ENCODE data around the gene LRRC3.

LRRC3 gene

DNA sequence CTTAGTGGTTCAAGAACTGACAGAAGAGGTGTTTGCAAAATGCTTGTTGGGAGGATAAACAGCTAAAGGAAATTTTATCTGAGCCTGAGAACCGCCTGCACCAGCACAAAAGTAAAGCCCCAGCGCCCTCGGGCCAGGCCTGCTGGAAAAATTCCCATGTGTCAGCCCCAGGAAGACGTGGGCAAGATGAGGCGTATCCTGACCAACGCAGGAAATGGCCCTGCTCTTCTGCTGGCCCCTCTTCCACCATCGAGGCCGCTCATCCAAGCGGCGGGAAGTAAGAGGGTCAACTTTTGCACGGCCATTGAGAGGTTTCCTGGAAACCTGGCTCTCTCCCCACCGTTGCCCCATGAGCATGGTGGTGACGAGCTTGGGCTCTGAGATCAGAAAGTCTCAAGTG, 39.6 kb downstream of the LRRC3 start:
- H3K4me3 ChIP-seq (ENCODE audit: low read depth, low read length): no peak overlapping the region
- DNase-seq (ENCODE audit: low read depth): no peak
- TF ChIP-seq, protein P1, sequence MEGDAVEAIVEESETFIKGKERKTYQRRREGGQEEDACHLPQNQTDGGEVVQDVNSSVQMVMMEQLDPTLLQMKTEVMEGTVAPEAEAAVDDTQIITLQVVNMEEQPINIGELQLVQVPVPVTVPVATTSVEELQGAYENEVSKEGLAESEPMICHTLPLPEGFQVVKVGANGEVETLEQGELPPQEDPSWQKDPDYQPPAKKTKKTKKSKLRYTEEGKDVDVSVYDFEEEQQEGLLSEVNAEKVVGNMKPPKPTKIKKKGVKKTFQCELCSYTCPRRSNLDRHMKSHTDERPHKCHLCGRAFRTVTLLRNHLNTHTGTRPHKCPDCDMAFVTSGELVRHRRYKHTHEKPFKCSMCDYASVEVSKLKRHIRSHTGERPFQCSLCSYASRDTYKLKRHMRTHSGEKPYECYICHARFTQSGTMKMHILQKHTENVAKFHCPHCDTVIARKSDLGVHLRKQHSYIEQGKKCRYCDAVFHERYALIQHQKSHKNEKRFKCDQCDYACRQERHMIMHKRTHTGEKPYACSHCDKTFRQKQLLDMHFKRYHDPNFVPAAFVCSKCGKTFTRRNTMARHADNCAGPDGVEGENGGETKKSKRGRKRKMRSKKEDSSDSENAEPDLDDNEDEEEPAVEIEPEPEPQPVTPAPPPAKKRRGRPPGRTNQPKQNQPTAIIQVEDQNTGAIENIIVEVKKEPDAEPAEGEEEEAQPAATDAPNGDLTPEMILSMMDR (IDR thresholded peaks at IDR 0.05; ENCODE audit: insufficient read depth, low read depth, low read length, missing control alignments): no peak

- TF ChIP-seq, protein P1 (IDR thresholded peaks at IDR 0.05; ENCODE audit: insufficient read depth, low read depth, low read length, missing control alignments): no peak
- DNase-seq (ENCODE audit: low read depth): no peak
These were observed 40.6 kb downstream of the LRRC3 start for GRCh38 chr21:44495611-44496563.

GRCh38 chr21:44496564-44497550, 41.5 kb downstream of the LRRC3 start:
- H3K4me3 ChIP-seq (ENCODE audit: low read depth, low read length): no peak overlapping the region
- TF ChIP-seq, protein P1 (IDR thresholded peaks at IDR 0.05; ENCODE audit: insufficient read depth, low read depth, low read length, missing control alignments): no peak
- no peak for DNase-seq (ENCODE audit: low read depth)

More at GRCh38 chr21:44495611-44496563, 40.6 kb downstream of the LRRC3 start:
- H3K4me3 ChIP-seq (ENCODE audit: low read depth, low read length): no peak overlapping the region

GRCh38 chr21:44497703-44498126, 42.4 kb downstream of the LRRC3 start:
- TF ChIP-seq, protein P1 (IDR thresholded peaks at IDR 0.05; ENCODE audit: insufficient read depth, low read depth, low read length, missing control alignments): no peak
- no peak for DNase-seq (ENCODE audit: low read depth)
- no peak overlapping the region for H3K4me3 ChIP-seq (ENCODE audit: low read depth, low read length)

DNA sequence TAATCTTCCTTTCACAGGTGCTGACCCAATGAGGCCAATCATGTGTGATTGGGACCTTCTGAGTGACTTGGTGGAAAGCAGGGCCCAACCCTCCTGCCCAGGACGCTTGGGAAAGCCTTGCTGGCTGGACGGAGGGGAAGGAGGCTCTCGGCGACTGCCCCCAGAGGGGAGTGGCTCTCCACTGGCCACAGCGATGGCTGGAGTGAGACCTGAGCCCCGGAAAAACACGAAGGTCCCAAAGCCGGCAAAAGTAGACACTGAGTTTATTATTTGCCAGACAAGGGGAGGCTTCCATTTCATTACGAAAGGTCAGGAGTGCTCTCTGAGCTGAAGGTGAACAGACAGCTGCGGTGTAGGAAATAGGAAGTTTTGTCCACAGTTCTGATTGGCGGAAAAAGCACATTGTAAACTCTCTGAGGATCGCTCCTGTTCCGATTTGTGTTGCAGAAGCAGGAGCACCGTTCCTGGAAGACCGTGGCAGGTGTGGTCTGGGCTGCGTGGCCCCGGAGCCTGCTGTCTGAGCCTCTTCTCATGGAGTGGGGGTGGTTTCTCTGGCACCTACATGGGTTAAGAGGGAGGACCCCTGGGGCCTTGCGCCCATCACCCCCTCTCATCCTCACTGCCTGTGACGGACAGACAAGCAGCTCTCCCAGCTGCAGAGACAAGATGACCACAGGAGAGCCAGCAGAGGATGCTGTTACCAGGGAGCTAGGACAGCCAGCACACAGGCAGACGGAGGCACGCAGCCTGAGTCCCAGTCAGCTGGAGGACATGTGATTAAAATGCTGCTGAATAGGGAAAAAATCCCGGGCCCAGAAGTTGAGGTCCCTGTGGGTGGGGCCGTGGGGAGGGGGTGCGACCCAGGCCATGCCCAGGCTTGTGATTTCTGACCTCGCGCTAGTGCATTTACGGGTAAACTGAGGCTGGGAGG, 43.2 kb downstream of the LRRC3 start:
- no peak overlapping the region for H3K4me3 ChIP-seq (ENCODE audit: low read depth, low read length)
- no peak for DNase-seq (ENCODE audit: low read depth)

More for the DNA sequence above, 43.2 kb downstream of the LRRC3 start:
- TF ChIP-seq, protein P1 (IDR thresholded peaks at IDR 0.05; ENCODE audit: insufficient read depth, low read depth, low read length, missing control alignments): no peak
